Esophagus squamous epithelium (tissue), 4 donors: Measurements from ENCODE around the gene DHPS.

Experiments used
- CTCF ChIP-seq, 6 experiments: fragments of 450-650 bp in 4 of 6; fragments of 200-600 bp in 2 of 6; sonication (generic) in 2 of 6; IDR thresholded peaks; one replicate each; pipeline ENCODE4 v1.5.1; 2016 to 2019; ENCODE audit warnings: antibody characterized with exemption in 6 of 6, mild to moderate bottlenecking in 4 of 6, moderate library complexity in 4 of 6
- POLR2A ChIP-seq, 4 donors: fragments of 450-650 bp; IDR thresholded peaks; one replicate each; pipeline ENCODE4 v1.6.1; 2017; ENCODE audit warnings: antibody characterized with exemption in 4 of 4, mild to moderate bottlenecking in 4 of 4, moderate library complexity in 3 of 4

- TF ChIP-seq CTCF (IDR thresholded peaks at IDR 0.05) (no peak), POLR2A (IDR thresholded peaks at IDR 0.05) (no peak)
Measured at GRCh38 chr19:12676928-12677327, 4.8 kb downstream of the DHPS start.
